Ishikawa (cell line): ENCODE results near the gene CPPED1.

Experiments used
- CEBPB ChIP-seq: IDR thresholded peaks from 2 replicates; pipeline ENCODE4 v1.6.1; 2012
- CREB1 ChIP-seq: IDR thresholded peaks from 2 replicates; pipeline ENCODE4 v1.6.1; 2012; ENCODE audit warnings: low read depth
- EGR1 ChIP-seq: IDR thresholded peaks from 2 replicates; pipeline ENCODE4 v1.6.1; 2012
- EP300 ChIP-seq: IDR thresholded peaks from 2 replicates; pipeline ENCODE4 v1.6.1; 2012; ENCODE audit warnings: borderline replicate concordance
- FOXM1 ChIP-seq: IDR thresholded peaks from 2 replicates; pipeline ENCODE4 v1.6.1; 2012; ENCODE audit warnings: low read depth, borderline replicate concordance
- MAX ChIP-seq: IDR thresholded peaks from 2 replicates; pipeline ENCODE4 v1.6.1; 2012
- NFIC ChIP-seq: IDR thresholded peaks from 2 replicates; pipeline ENCODE4 v1.6.1; 2012
- RAD21 ChIP-seq: IDR thresholded peaks from 2 replicates; pipeline ENCODE4 v1.6.1; 2012; ENCODE audit warnings: low read depth
- REST ChIP-seq: IDR thresholded peaks from 2 replicates; pipeline ENCODE4 v1.6.1; 2012; ENCODE audit warnings: low read depth, mild to moderate bottlenecking
- TAF1 ChIP-seq: IDR thresholded peaks from 2 replicates; pipeline ENCODE4 v1.6.1; 2012; ENCODE audit warnings: low read depth, mild to moderate bottlenecking
- TCF12 ChIP-seq: IDR thresholded peaks from 2 replicates; pipeline ENCODE4 v1.6.1; 2012; ENCODE audit warnings: low read depth
- TEAD4 ChIP-seq: IDR thresholded peaks from 2 replicates; pipeline ENCODE4 v1.6.1; 2012
- USF1 ChIP-seq: IDR thresholded peaks from 2 replicates; pipeline ENCODE4 v1.6.1; 2012
- YY1 ChIP-seq: IDR thresholded peaks from 2 replicates; pipeline ENCODE4 v1.6.1; 2012; ENCODE audit warnings: low read depth
- ZBTB7A ChIP-seq: IDR thresholded peaks from 2 replicates; pipeline ENCODE4 v1.6.1; 2012; ENCODE audit warnings: low read depth

The CPPED1 gene

GRCh38 chr16:12767897-12768296 lies 35.8 kb downstream of the CPPED1 start:
- TF ChIP-seq FOXM1 (no peak), MAX (no peak), ZBTB7A (no peak)

GRCh38 chr16:12766853-12767252 lies 36.8 kb downstream of the CPPED1 start:
- TF ChIP-seq EP300 (no peak), MAX (no peak), CEBPB (no peak), EGR1 (no peak), REST (no peak), FOXM1 (no peak), USF1 (no peak), YY1 (no peak), NFIC (no peak), CREB1 (no peak), ZBTB7A (no peak), TCF12 (no peak), RAD21 (no peak), TEAD4 (no peak), TAF1 (no peak)

- TF ChIP-seq CEBPB (no peak), NFIC (no peak), USF1 (no peak), TCF12 (no peak), ZBTB7A (no peak), FOXM1 (no peak), RAD21 (no peak), MAX (no peak), REST (no peak)
Observed at GRCh38 chr16:12764813-12765488, 38.7 kb downstream of the CPPED1 start.

GRCh38 chr16:12763517-12763916 lies 40.2 kb downstream of the CPPED1 start:
- no peak for TF ChIP-seq TEAD4

- TF ChIP-seq MAX = no peak
- no peak for TF ChIP-seq USF1
- no peak for TF ChIP-seq FOXM1
- no peak for TF ChIP-seq RAD21
- TF ChIP-seq TAF1 = no peak
- no peak for TF ChIP-seq TEAD4
- no peak for TF ChIP-seq NFIC
- no peak for TF ChIP-seq ZBTB7A
- TF ChIP-seq CREB1 = no peak
- no peak for TF ChIP-seq CEBPB
- TF ChIP-seq TCF12 = no peak
- no peak for TF ChIP-seq REST
- no peak for TF ChIP-seq YY1
- TF ChIP-seq EP300 = no peak
- TF ChIP-seq EGR1 = no peak
Observed at GRCh38 chr16:12760819-12761611, 42.7 kb downstream of the CPPED1 start.
